Left lung (tissue), 10 donors: Measurements from ENCODE around the gene PTN. TPM values are rescaled to one million over a fixed set of nuclear protein-coding genes. Genes with fewer than 3 reads are reported as not detected.

ENCODE experiments used
- ATAC-seq: fragments of 200-7000 bp; cut with Tn5 transposase; one replicate; pipeline ENCODE4 v1.9.1; 2020; ENCODE audit warnings: moderate library complexity
- DNase-seq, 4 donors: peaks; one replicate each; pipeline ENCODE4 v3.0.0-alpha.2; 2013 to 2020
- H3K27ac ChIP-seq, 2 donors: fragments of 200-600 bp; sonication (generic) in 1 of 2; one replicate each; pipeline versions ENCODE4 v1.5.0 to v1.8.0; 2020 to 2021
- H3K27me3 ChIP-seq, 2 donors: fragments of 200-600 bp; sonication (generic) in 1 of 2; one replicate each; pipeline versions ENCODE4 v1.5.0 to v1.8.0; 2020 to 2021
- H3K36me3 ChIP-seq, 2 donors: fragments of 200-600 bp; sonication (generic) in 1 of 2; one replicate each; pipeline versions ENCODE4 v1.5.0 to v1.8.0; 2020 to 2021
- H3K4me1 ChIP-seq, 2 donors: fragments of 200-600 bp; one replicate each; pipeline ENCODE4 v1.8.0; 2021
- H3K4me3 ChIP-seq, 2 donors: fragments of 200-600 bp; sonication (generic) in 1 of 2; one replicate each; pipeline versions ENCODE4 v1.5.0 to v1.8.0; 2020 to 2021; ENCODE audit warnings: mild to moderate bottlenecking in 1 of 2
- H3K9me3 ChIP-seq, 2 donors: fragments of 200-600 bp; sonication (generic) in 1 of 2; one replicate each; pipeline versions ENCODE4 v1.5.0 to v1.8.0; 2020 to 2021
- intact Hi-C, 2 donors: fragments of 100-400 bp; cut with DNase I; formaldehyde crosslinking; loops; one replicate each; pipeline versions ENCODE4 v1.11.2 to v1.14.2; 2022
- polyA plus RNA-seq, 6 donors: library from polyadenylated mRNA; unstranded; fragments of 120-200 nt; gene quantifications; one replicate each; pipeline ENCODE4 v1.2.1, GENCODE V29; 2013; ENCODE audit not compliant: insufficient read length in 6 of 6
- total RNA-seq, 2 donors: library from RNA; stranded (reverse); fragmentation: NEBNext Ultra II Directional; extraction: Animal tissue kit (Norgen Biotek cat#: 25700); gene quantifications; one replicate each; pipeline ENCODE4 v1.2.1, GENCODE V29; 2021
- TF ChIP-seq, protein P1 (sequence below), 2 donors: fragments of 200-600 bp; sonication (generic) in 1 of 2; IDR thresholded peaks; one replicate each; pipeline versions ENCODE4 v1.5.0 to v1.8.0; 2021; ENCODE audit warnings: antibody characterized with exemption in 2 of 2
- donor health status: DM: no; HTN: yes; CAD: no.
- donor health status: DM: no; HTN: no; CAD: no.

Gene PTN
- total and polyA plus RNA-seq, 8 donors = 2.1 to 85.1 (median 62.0) TPM

DNA sequence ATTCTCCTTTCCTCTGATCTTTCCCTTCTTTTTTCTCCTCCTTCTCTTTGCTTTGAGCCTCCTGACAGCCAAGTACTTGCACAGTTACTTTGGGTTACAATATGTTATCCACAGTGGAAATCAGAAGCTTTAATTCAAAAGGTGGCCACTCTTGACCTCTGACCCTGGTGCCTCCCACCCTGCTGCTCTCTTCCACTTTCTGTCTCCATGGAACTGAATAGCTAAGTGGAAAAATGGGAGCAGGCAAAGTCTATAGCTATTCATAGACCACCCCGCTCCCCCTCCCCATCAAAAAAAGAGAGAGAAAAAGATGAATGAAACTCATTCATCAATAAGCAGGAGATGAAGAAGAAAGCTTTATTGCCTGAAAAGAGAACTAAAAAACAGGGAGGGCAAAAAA, 39.4 kb downstream of the PTN start:
- no peaks in the 10 kb centered on the region for H3K36me3 ChIP-seq
- intact Hi-C loops = no loop called here
- H3K27me3 ChIP-seq = no peaks in the 10 kb centered on the region
- H3K9me3 ChIP-seq = no peaks in the 10 kb centered on the region
- ATAC-seq (no peak), DNase-seq (no peak)
- no peak overlapping the region for H3K27ac ChIP-seq
- H3K4me1 ChIP-seq = no peaks in the 10 kb centered on the region
- H3K4me3 ChIP-seq = no peak overlapping the region
- TF ChIP-seq, protein P1, sequence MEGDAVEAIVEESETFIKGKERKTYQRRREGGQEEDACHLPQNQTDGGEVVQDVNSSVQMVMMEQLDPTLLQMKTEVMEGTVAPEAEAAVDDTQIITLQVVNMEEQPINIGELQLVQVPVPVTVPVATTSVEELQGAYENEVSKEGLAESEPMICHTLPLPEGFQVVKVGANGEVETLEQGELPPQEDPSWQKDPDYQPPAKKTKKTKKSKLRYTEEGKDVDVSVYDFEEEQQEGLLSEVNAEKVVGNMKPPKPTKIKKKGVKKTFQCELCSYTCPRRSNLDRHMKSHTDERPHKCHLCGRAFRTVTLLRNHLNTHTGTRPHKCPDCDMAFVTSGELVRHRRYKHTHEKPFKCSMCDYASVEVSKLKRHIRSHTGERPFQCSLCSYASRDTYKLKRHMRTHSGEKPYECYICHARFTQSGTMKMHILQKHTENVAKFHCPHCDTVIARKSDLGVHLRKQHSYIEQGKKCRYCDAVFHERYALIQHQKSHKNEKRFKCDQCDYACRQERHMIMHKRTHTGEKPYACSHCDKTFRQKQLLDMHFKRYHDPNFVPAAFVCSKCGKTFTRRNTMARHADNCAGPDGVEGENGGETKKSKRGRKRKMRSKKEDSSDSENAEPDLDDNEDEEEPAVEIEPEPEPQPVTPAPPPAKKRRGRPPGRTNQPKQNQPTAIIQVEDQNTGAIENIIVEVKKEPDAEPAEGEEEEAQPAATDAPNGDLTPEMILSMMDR (IDR thresholded peaks at IDR 0.05) = no peak

DNA sequence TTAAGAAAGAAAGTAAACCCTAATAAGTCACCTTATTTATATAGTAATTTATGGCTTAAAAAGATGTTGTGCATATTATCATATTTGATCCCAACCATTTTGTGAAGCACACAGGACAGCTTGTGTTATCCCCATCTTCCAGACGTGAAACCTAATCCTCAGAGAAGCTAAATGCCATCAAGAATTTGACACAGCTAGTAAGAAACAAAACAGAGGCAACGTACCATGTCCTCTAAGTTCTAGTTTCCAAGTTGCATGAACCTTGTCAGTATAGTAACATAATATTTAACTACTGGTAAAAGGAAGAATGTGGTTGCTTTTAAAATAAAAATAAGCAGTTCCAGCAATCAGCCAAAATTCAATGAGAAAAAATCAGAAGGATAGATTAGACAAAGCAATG, 41.5 kb downstream of the PTN start:
- intact Hi-C loops = no loop called here
- Histone ChIP-seq H3K9me3 (no peaks in the 10 kb centered on the region), H3K27me3 (no peaks in the 10 kb centered on the region), H3K36me3 (no peaks in the 10 kb centered on the region), H3K4me3 (no peak overlapping the region), H3K4me1 (no peaks in the 10 kb centered on the region), H3K27ac (no peak overlapping the region)
- DNase-seq (no peak), ATAC-seq (no peak)
- TF ChIP-seq, protein P1 (IDR thresholded peaks at IDR 0.05) = no peak

DNA sequence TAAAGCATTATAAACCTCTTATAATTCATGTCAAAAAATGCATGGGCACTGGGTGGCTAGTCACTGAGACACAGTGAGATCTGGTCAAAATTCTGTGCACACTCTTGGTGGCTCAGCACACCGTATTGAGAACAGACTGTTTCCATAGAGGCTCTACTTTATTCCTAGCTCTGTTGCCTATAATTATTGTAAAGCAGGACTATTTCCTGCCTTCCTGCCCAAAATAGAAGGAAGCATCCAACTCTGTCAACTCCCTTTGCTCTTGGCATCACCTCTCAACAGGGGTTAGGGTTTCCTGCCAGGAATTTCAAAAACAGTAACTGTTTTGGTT, 45.1 kb downstream of the PTN start:
- TF ChIP-seq, protein P1 (IDR thresholded peaks at IDR 0.05) = no peak
- intact Hi-C loops = no loop called here
- no peaks in the 10 kb centered on the region for H3K36me3 ChIP-seq
- ATAC-seq (no peak), DNase-seq (no peak)
- H3K27ac ChIP-seq = no peak overlapping the region
- H3K4me3 ChIP-seq = no peak overlapping the region
- H3K9me3 ChIP-seq = no peaks in the 10 kb centered on the region
- no peaks in the 10 kb centered on the region for H3K4me1 ChIP-seq
- no peaks in the 10 kb centered on the region for H3K27me3 ChIP-seq

DNA sequence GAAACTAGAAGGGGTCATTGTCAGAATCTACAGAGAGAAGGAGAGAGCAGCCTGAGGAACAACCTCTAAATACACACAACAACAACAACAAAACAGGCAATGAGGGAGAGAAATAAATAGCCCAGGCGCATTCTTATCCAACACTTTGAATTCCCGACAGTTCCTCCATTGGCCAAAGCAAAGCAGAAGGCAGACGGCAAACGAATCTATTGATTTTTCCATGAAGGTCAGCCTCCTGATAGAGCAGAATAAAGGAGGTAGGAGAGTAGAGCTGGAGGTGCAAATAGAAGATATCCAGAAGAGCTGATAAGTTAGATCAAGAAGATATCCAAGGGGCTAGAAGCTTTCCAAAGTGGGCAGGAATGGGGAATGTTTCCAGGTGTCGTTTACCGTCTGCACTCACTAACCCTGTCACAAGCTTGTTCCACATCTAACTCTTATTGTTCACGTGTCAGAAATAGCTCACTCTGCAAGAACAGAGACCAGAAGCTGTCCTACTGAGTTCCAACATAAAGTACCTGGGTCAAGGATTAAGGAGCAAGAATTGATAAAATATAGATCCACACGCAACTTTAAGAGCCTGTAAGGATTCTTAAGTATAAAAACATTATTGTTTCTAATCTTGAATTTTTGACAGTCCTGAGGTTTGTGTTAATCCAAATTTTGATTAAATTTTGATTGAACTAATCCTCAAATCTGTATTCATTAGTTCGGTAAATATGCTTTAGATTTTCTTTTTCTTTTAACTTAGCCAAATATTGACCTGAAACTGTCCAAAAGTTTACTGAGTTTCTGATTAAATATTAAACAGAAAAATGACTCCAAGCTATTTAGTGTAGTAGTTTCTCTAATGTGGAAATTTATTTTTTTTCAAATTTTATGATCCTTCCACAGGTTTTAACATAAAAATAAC, 45.7 kb downstream of the PTN start:
- intact Hi-C loops = no loop called here
- TF ChIP-seq, protein P1 (IDR thresholded peaks at IDR 0.05) = no peak
- no peaks in the 10 kb centered on the region for H3K4me1 ChIP-seq
- no peaks in the 10 kb centered on the region for H3K9me3 ChIP-seq
- no peak for DNase-seq
- no peaks in the 10 kb centered on the region for H3K36me3 ChIP-seq
- H3K27ac ChIP-seq = no peak overlapping the region
- no peaks in the 10 kb centered on the region for H3K27me3 ChIP-seq
- ATAC-seq = no peak
- no peak overlapping the region for H3K4me3 ChIP-seq

- H3K27me3 ChIP-seq = no peaks in the 10 kb centered on the region
- no peaks in the 10 kb centered on the region for H3K36me3 ChIP-seq
- no peak overlapping the region for H3K27ac ChIP-seq
- TF ChIP-seq, protein P1 (IDR thresholded peaks at IDR 0.05) = no peak
- no peak overlapping the region for H3K4me3 ChIP-seq
- DNase-seq (no peak), ATAC-seq (no peak)
- no peaks in the 10 kb centered on the region for H3K9me3 ChIP-seq
- H3K4me1 ChIP-seq = no peaks in the 10 kb centered on the region
- intact Hi-C loops = no loop called here
These were observed 47.0 kb downstream of the PTN start for GRCh38 chr7:137296576-137296975.
